Sigmoid colon (tissue), 7 donors: Measurements from ENCODE around the gene PDLIM4. TPM values are rescaled to one million over a fixed set of nuclear protein-coding genes. Genes with fewer than 3 reads are reported as not detected.

Experiments used
- DNase-seq: peaks from one replicate; pipeline ENCODE4 v3.0.0-alpha.2; 2019
- H3K27ac ChIP-seq, 4 donors: fragments of 200-600 bp; sonication (generic); one replicate each; pipeline ENCODE4 v1.5.1; 2016 to 2019; ENCODE audit warnings: mild to moderate bottlenecking in 1 of 4
- H3K27me3 ChIP-seq, 3 donors: fragments of 200-600 bp; sonication (generic); one replicate each; pipeline ENCODE4 v1.5.1; 2019; ENCODE audit warnings: mild to moderate bottlenecking in 1 of 3
- H3K36me3 ChIP-seq, 4 donors: fragments of 200-600 bp; sonication (generic); one replicate each; pipeline ENCODE4 v1.5.1; 2016 to 2019
- H3K4me1 ChIP-seq, 4 donors: fragments of 200-600 bp; sonication (generic); one replicate each; pipeline ENCODE4 v1.5.1; 2017 to 2019
- H3K4me3 ChIP-seq, 4 donors: fragments of 200-600 bp; sonication (generic); one replicate each; pipeline ENCODE4 v1.5.1; 2017 to 2019; ENCODE audit warnings: mild to moderate bottlenecking in 2 of 4, moderate library complexity in 1 of 4
- H3K9me3 ChIP-seq, 4 donors: fragments of 200-600 bp in 3 of 4; sonication (generic) in 3 of 4; one replicate each; pipeline versions ENCODE4 v1.5.1 to v1.6.1; 2013 to 2019
- EP300 ChIP-seq, 4 donors: sonication (generic); formaldehyde crosslinking; IDR thresholded peaks; one replicate each; pipeline ENCODE4 v1.6.1; 2017; ENCODE audit warnings: antibody characterized with exemption in 4 of 4
- POLR2A ChIP-seq, 2 donors: fragments of 450-650 bp; IDR thresholded peaks; one replicate each; pipeline ENCODE4 v1.6.1; 2016; ENCODE audit warnings: antibody characterized with exemption in 2 of 2, mild to moderate bottlenecking in 2 of 2, moderate library complexity in 2 of 2
- POLR2AphosphoS5 ChIP-seq, 4 donors: sonication (generic); formaldehyde crosslinking; IDR thresholded peaks; one replicate each; pipeline ENCODE4 v1.6.1; 2017; ENCODE audit warnings: antibody characterized with exemption in 4 of 4
- WGBS, 2 donors: extraction: QIAGEN DNeasy Blood & Tissue Kit; methylation state at CpG; one replicate each; pipeline ENCODE4 v1.1.7; 2013; 5-methylcytosine and 5-hydroxymethylcytosine counted together
- intact Hi-C: fragments of 100-400 bp; cut with DNase I; formaldehyde crosslinking; loops from one replicate; pipeline ENCODE4 v1.15.1; 2023
- polyA plus RNA-seq, 3 donors: library from polyadenylated mRNA; stranded (reverse); fragments of 200-250 nt; gene quantifications; one replicate each; pipeline ENCODE4 v1.2.3, GENCODE V29; 2013
- total RNA-seq, 4 donors: library from RNA; depleted of rRNA; stranded (reverse); fragments of >200 nt; gene quantifications; one replicate each; pipeline ENCODE4 v1.1.0, GENCODE V29; 2016
- TF ChIP-seq, protein P1 (sequence below), 4 experiments: fragments of 450-650 bp in 3 of 4; fragments of 200-600 bp in 1 of 4; IDR thresholded peaks; one replicate each; pipeline ENCODE4 v1.5.1; 2016 to 2019; ENCODE audit warnings: antibody characterized with exemption in 4 of 4, mild to moderate bottlenecking in 3 of 4, moderate library complexity in 2 of 4
- donor health status: healthy with polysubstance abuse.
- donor health status: Bipolar disorder and iron deficiency.
- donor health status: healthy.

The PDLIM4 gene
- total and polyA plus RNA-seq, 7 donors = 2.1 to 133 (median 38.2) TPM

DNA sequence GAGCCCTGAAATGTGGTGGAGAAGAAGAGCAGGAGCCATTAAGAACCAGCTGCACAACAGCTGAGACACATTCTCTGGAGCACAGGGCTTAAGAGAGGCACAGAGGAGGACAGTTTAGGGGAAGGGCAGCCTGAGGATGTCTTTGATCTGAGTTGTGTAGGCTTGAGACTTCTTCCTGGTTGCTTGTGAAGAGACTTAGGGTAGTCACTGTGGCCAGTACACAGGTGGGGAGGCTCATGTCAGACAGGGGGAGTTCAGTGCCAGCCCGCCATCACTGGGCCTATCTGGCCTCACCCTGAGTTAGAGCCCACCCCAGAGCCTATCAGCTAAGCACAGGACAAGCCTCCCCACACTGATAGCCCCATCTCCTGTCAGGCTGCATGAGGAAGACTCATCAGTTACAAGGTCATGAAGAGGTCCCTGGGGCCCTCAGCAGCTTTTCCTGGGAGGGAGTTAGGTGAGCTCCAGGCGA lies 56.5 kb downstream of the PDLIM4 start:
- Histone ChIP-seq H3K4me1 (no peaks in the 10 kb centered on the region), H3K36me3 (no peaks in the 10 kb centered on the region), H3K4me3 (no peak overlapping the region), H3K9me3 (no peaks in the 10 kb centered on the region), H3K27ac (no peak overlapping the region), H3K27me3 (no peaks in the 10 kb centered on the region)
- TF ChIP-seq POLR2A (IDR thresholded peaks at IDR 0.05) = no peak
- TF ChIP-seq POLR2AphosphoS5 (IDR thresholded peaks at IDR 0.05) = no peak
- TF ChIP-seq, protein P1, sequence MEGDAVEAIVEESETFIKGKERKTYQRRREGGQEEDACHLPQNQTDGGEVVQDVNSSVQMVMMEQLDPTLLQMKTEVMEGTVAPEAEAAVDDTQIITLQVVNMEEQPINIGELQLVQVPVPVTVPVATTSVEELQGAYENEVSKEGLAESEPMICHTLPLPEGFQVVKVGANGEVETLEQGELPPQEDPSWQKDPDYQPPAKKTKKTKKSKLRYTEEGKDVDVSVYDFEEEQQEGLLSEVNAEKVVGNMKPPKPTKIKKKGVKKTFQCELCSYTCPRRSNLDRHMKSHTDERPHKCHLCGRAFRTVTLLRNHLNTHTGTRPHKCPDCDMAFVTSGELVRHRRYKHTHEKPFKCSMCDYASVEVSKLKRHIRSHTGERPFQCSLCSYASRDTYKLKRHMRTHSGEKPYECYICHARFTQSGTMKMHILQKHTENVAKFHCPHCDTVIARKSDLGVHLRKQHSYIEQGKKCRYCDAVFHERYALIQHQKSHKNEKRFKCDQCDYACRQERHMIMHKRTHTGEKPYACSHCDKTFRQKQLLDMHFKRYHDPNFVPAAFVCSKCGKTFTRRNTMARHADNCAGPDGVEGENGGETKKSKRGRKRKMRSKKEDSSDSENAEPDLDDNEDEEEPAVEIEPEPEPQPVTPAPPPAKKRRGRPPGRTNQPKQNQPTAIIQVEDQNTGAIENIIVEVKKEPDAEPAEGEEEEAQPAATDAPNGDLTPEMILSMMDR (IDR thresholded peaks at IDR 0.05) = no peak
- TF ChIP-seq EP300 (IDR thresholded peaks at IDR 0.05) = no peak
- DNase-seq = no peak
- WGBS, 2 donors = 96 to 97% methylated on average over 2 of the region's 2 CpGs
- intact Hi-C loops = no loop called here

- H3K9me3 ChIP-seq = no peaks in the 10 kb centered on the region
Measured at GRCh38 chr5:132315529-132316067, 58.1 kb downstream of the PDLIM4 start.

GRCh38 chr5:132319975-132320374 lies 62.5 kb downstream of the PDLIM4 start:
- Histone ChIP-seq H3K27me3 (no peaks in the 10 kb centered on the region), H3K27ac (no peak overlapping the region), H3K36me3 (no peaks in the 10 kb centered on the region), H3K4me3 (no peak overlapping the region), H3K9me3 (no peaks in the 10 kb centered on the region), H3K4me1 (no peaks in the 10 kb centered on the region)
- intact Hi-C loops = no loop called here
- TF ChIP-seq EP300 (IDR thresholded peaks at IDR 0.05) = no peak
- TF ChIP-seq, protein P1 (IDR thresholded peaks at IDR 0.05) = no peak
- TF ChIP-seq POLR2AphosphoS5 (IDR thresholded peaks at IDR 0.05) = no peak
- no peak for TF ChIP-seq POLR2A (IDR thresholded peaks at IDR 0.05)
- DNase-seq = no peak
- 96 to 97% methylated on average over 1 of the region's 1 CpG for WGBS, 2 donors

More at GRCh38 chr5:132315529-132316067, 58.1 kb downstream of the PDLIM4 start:
- intact Hi-C loops = no loop called here
- no peaks in the 10 kb centered on the region for H3K36me3 ChIP-seq
- H3K4me3 ChIP-seq = no peak overlapping the region
- H3K27me3 ChIP-seq = no peaks in the 10 kb centered on the region
- H3K27ac ChIP-seq = no peak overlapping the region
- 84 to 87% methylated on average over 5 of the region's 5 CpGs for WGBS, 2 donors
- TF ChIP-seq POLR2A (IDR thresholded peaks at IDR 0.05) (no peak), EP300 (IDR thresholded peaks at IDR 0.05) (no peak), POLR2AphosphoS5 (IDR thresholded peaks at IDR 0.05) (no peak)
- TF ChIP-seq, protein P1 (IDR thresholded peaks at IDR 0.05) = no peak
- H3K4me1 ChIP-seq = no peaks in the 10 kb centered on the region
- no peak for DNase-seq

DNA sequence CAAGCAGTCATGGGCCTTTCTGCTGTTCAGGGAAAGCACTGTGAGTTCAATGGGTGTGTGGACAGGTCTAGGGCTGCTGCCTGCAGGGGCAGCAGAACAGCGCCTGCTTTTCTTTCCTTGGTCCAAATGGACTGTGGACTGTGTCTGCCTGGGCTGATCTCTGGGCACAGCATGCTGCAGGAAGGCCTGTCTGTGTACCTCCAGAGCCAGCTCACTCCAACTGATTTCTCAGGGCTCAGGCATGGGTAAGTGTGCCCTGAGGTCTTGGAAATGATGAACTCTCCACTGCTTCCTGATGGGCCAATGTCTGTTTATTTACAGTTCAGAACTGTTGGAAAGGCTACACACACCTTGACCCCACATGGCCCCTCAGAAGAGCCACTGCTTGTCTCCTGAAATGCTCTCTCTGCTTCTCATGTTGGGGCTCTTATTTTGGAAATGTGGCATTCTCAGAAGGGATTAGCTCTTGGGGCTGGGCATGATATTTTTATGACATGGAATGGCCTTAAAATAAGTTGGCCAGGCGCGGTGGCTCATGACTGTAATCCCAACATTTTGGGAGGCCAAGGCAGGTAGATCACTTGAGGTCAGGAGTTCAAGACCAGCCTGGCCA lies 63.7 kb downstream of the PDLIM4 start:
- Histone ChIP-seq H3K27ac (no peak overlapping the region), H3K27me3 (no peaks in the 10 kb centered on the region), H3K36me3 (no peaks in the 10 kb centered on the region), H3K4me3 (no peak overlapping the region), H3K4me1 (no peaks in the 10 kb centered on the region), H3K9me3 (no peaks in the 10 kb centered on the region)
- WGBS, 2 donors = 88 to 97% methylated on average over 3 of the region's 3 CpGs
- TF ChIP-seq EP300 (IDR thresholded peaks at IDR 0.05) (no peak), POLR2AphosphoS5 (IDR thresholded peaks at IDR 0.05) (no peak), POLR2A (IDR thresholded peaks at IDR 0.05) (no peak)
- TF ChIP-seq, protein P1 (IDR thresholded peaks at IDR 0.05) = no peak
- intact Hi-C loops = no loop called here
- no peak for DNase-seq
